Measurements from ENCODE around the gene PLEKHM3. TPM values are rescaled to one million over a fixed set of nuclear protein-coding genes. Genes with fewer than 3 reads are reported as not detected.

The PLEKHM3 gene
- total and polyA plus RNA-seq, 2 of the 13 experiments (the other 11 are each of a cell fraction or from before 2014, with no cell fraction given): 4.5 to 4.7 TPM

DNA sequence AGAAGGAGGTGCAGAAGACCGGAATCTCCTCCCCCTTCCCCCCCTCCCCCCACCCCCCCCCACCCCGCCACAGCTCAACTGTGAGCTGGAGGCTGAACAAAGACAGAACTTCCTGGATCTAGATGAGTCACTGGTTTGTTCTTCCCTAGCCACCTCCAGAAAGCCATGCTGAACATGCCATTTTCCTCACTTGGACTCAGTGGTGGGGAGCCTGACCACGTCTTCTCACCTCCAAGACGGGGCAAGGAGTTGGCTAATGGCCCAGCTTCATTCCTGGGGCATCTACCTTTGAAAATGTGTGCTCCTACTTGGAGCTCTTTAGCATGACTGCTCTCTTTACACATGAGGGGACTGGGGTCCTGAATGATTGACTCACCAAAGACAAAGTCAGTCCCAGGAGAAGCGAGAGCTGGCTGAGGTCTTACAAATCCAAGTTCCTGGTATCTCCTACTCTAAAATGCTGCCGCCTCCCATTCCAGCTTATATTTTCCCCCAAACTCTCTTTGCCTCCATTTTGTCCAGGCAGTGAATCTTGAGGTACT is 233.0 kb downstream of the PLEKHM3 start (continued):
- TF ChIP-seq, protein P1, sequence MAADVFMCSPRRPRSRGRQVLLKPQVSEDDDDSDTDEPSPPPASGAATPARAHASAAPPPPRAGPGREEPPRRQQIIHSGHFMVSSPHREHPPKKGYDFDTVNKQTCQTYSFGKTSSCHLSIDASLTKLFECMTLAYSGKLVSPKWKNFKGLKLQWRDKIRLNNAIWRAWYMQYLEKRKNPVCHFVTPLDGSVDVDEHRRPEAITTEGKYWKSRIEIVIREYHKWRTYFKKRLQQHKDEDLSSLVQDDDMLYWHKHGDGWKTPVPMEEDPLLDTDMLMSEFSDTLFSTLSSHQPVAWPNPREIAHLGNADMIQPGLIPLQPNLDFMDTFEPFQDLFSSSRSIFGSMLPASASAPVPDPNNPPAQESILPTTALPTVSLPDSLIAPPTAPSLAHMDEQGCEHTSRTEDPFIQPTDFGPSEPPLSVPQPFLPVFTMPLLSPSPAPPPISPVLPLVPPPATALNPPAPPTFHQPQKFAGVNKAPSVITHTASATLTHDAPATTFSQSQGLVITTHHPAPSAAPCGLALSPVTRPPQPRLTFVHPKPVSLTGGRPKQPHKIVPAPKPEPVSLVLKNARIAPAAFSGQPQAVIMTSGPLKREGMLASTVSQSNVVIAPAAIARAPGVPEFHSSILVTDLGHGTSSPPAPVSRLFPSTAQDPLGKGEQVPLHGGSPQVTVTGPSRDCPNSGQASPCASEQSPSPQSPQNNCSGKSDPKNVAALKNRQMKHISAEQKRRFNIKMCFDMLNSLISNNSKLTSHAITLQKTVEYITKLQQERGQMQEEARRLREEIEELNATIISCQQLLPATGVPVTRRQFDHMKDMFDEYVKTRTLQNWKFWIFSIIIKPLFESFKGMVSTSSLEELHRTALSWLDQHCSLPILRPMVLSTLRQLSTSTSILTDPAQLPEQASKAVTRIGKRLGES (CRISPR knock-in tag; IDR thresholded peaks at IDR 0.05; ENCODE audit: borderline replicate concordance): no peak
- TF ChIP-seq, protein P2, sequence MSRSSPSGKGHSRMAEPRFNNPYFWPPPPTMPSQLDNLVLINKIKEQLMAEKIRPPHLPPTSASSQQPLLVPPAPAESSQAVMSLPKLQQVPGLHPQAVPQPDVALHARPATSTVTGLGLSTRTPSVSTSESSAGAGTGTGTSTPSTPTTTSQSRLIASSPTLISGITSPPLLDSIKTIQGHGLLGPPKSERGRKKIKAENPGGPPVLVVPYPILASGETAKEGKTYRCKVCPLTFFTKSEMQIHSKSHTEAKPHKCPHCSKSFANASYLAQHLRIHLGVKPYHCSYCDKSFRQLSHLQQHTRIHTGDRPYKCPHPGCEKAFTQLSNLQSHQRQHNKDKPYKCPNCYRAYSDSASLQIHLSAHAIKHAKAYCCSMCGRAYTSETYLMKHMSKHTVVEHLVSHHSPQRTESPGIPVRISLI (CRISPR knock-in tag; IDR thresholded peaks at IDR 0.05; ENCODE audit: borderline replicate concordance): 0 out of 2 replicates have a peak, but pooled peaks have one; percentile 13
- TF ChIP-seq TBX2 (CRISPR knock-in tag; IDR thresholded peaks at IDR 0.05; ENCODE audit: borderline replicate concordance) (peak; percentile 69), ZFP36L1 (CRISPR knock-in tag; IDR thresholded peaks at IDR 0.05) (no peak), ZNF558 (CRISPR knock-in tag; IDR thresholded peaks at IDR 0.05; ENCODE audit: borderline replicate concordance) (no peak), ZNF33B (CRISPR knock-in tag; IDR thresholded peaks at IDR 0.05) (no peak), KMT2A (CRISPR knock-in tag; IDR thresholded peaks at IDR 0.05) (no peak), ZNF598 (CRISPR knock-in tag; IDR thresholded peaks at IDR 0.05; ENCODE audit: borderline replicate concordance) (0 out of 2 replicates have a peak, but pooled peaks have one; percentile 32), MAZ (IDR thresholded peaks at IDR 0.05; ENCODE audit: borderline replicate concordance, low read depth, low read length) (no peak), MAZ (CRISPR knock-in tag; IDR thresholded peaks at IDR 0.05; ENCODE audit: low read depth) (0 out of 2 replicates have a peak, but pooled peaks have one; percentile 46), MTA1 (CRISPR knock-in tag; IDR thresholded peaks at IDR 0.05; ENCODE audit: borderline replicate concordance) (no peak), ZNF782 (CRISPR knock-in tag; IDR thresholded peaks at IDR 0.05; ENCODE audit: borderline replicate concordance) (no peak), TEAD3 (CRISPR knock-in tag; optimal IDR thresholded peaks at IDR 0.05; ENCODE audit: borderline replicate concordance) (peak; percentile 49), POLR2G (IDR thresholded peaks at IDR 0.05; ENCODE audit: low read depth, low read length) (peak; percentile 67), EP300 (IDR thresholded peaks at IDR 0.05; ENCODE audit: low read depth in 2 of 2, low read length in 2 of 2) (peak in 1 of 2 experiments; percentile 16; a peak in 1 of 4 replicates), EP300 (CRISPR knock-in tag; IDR thresholded peaks at IDR 0.05; ENCODE audit: borderline replicate concordance) (no peak), ZC3H13 (CRISPR knock-in tag; IDR thresholded peaks at IDR 0.05) (no peak), GATAD2A (CRISPR knock-in tag; IDR thresholded peaks at IDR 0.05) (peak; percentile 54; the same call in 1 of the 2 replicates)
- TF ChIP-seq, protein P3, sequence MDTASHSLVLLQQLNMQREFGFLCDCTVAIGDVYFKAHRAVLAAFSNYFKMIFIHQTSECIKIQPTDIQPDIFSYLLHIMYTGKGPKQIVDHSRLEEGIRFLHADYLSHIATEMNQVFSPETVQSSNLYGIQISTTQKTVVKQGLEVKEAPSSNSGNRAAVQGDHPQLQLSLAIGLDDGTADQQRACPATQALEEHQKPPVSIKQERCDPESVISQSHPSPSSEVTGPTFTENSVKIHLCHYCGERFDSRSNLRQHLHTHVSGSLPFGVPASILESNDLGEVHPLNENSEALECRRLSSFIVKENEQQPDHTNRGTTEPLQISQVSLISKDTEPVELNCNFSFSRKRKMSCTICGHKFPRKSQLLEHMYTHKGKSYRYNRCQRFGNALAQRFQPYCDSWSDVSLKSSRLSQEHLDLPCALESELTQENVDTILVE (CRISPR knock-in tag; IDR thresholded peaks at IDR 0.05): no peak
- TF ChIP-seq, protein P4, sequence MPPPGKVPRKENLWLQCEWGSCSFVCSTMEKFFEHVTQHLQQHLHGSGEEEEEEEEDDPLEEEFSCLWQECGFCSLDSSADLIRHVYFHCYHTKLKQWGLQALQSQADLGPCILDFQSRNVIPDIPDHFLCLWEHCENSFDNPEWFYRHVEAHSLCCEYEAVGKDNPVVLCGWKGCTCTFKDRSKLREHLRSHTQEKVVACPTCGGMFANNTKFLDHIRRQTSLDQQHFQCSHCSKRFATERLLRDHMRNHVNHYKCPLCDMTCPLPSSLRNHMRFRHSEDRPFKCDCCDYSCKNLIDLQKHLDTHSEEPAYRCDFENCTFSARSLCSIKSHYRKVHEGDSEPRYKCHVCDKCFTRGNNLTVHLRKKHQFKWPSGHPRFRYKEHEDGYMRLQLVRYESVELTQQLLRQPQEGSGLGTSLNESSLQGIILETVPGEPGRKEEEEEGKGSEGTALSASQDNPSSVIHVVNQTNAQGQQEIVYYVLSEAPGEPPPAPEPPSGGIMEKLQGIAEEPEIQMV (CRISPR knock-in tag; IDR thresholded peaks at IDR 0.05; ENCODE audit: low read depth): no peak
- TF ChIP-seq, protein P5, sequence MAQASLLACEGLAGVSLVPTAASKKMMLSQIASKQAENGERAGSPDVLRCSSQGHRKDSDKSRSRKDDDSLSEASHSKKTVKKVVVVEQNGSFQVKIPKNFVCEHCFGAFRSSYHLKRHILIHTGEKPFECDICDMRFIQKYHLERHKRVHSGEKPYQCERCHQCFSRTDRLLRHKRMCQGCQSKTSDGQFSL (CRISPR knock-in tag; IDR thresholded peaks at IDR 0.05): peak; percentile 74

Data from HepG2 (cell line).